GM23338 (cell line): ENCODE measurements around the gene CCDC194. TPM values are rescaled to one million over a fixed set of nuclear protein-coding genes. Genes with fewer than 3 reads are reported as not detected.

Experiments used
- ATAC-seq: fragments of 200-7000 bp; cut with Tn5 transposase; 3 replicates; pipeline ENCODE4 v1.9.1; 2020
- DNase-seq: peaks from one replicate; pipeline ENCODE4 v3.0.0-alpha.2; 2015; ENCODE audit warnings: low spot score
- H2AFZ ChIP-seq: fragments of 200-600 bp; sonication (generic); 2 replicates; pipeline ENCODE4 v1.8.0; 2016; ENCODE audit warnings: antibody characterized with exemption, mild to moderate bottlenecking, moderate library complexity
- H3F3A ChIP-seq: fragments of 200-600 bp; sonication (generic); replicated peaks from 2 replicates; pipeline ENCODE4 v1.8.0; 2017; ENCODE audit warnings: antibody characterized with exemption, mixed run types, low read depth
- H3K27ac ChIP-seq: fragments of 200-600 bp; sonication (generic); 2 replicates; pipeline ENCODE4 v1.6.1; 2016; ENCODE audit warnings: low read depth
- H3K27me3 ChIP-seq: fragments of 200-600 bp; sonication (generic); 2 replicates; pipeline ENCODE4 v1.8.0; 2016; ENCODE audit warnings: mild to moderate bottlenecking, mixed run types, moderate library complexity; ENCODE audit not compliant: insufficient read depth
- H3K36me3 ChIP-seq: fragments of 200-600 bp; sonication (generic); 2 replicates; pipeline ENCODE4 v1.8.0; 2016; ENCODE audit warnings: mild to moderate bottlenecking; ENCODE audit not compliant: insufficient read depth
- H3K4me1 ChIP-seq: fragments of 200-600 bp; sonication (generic); 2 replicates; pipeline ENCODE4 v1.8.0; 2016; ENCODE audit warnings: mild to moderate bottlenecking, moderate library complexity; ENCODE audit not compliant: insufficient read depth
- H3K4me2 ChIP-seq: fragments of 200-600 bp; sonication (generic); 2 replicates; pipeline ENCODE4 v1.7.1; 2017; ENCODE audit warnings: mixed run types
- H3K4me3 ChIP-seq: fragments of 200-600 bp; sonication (generic); 2 replicates; pipeline ENCODE4 v1.6.1; 2016; ENCODE audit warnings: mixed run types
- H3K79me2 ChIP-seq: fragments of 200-600 bp; sonication (generic); replicated peaks from 2 replicates; pipeline ENCODE4 v1.8.0; 2017; ENCODE audit warnings: mild to moderate bottlenecking; ENCODE audit not compliant: insufficient read depth
- H3K9me2 ChIP-seq: fragments of 200-600 bp; sonication (generic); 2 replicates; pipeline ENCODE4 v1.8.0; 2017; ENCODE audit not compliant: insufficient read depth
- H4K20me1 ChIP-seq: fragments of 200-600 bp; sonication (generic); replicated peaks from 2 replicates; pipeline ENCODE4 v1.8.0; 2017; ENCODE audit warnings: mild to moderate bottlenecking; ENCODE audit not compliant: insufficient read depth
- H3K27ac Mint-ChIP-seq: 2 replicates; pipeline ENCODE4 v1.8.0; 2020; ENCODE audit warnings: inconsistent platforms, mild to moderate bottlenecking, moderate library complexity, mixed read lengths
- H3K27me3 Mint-ChIP-seq: 3 replicates; pipeline ENCODE4 v1.8.0; 2022; ENCODE audit warnings: low read depth, mild to moderate bottlenecking, moderate library complexity, mixed read lengths, inconsistent platforms; ENCODE audit not compliant: insufficient read depth, poor library complexity
- H3K36me3 Mint-ChIP-seq: 3 replicates; pipeline ENCODE4 v1.8.0; 2021; ENCODE audit warnings: low read depth, mild to moderate bottlenecking, inconsistent platforms, moderate library complexity, mixed read lengths
- H3K4me1 Mint-ChIP-seq: 3 replicates; pipeline ENCODE4 v1.8.0; 2020; ENCODE audit warnings: mild to moderate bottlenecking, inconsistent platforms, mixed read lengths
- H3K4me3 Mint-ChIP-seq: 3 replicates; pipeline ENCODE4 v1.8.0; 2021; ENCODE audit warnings: moderate library complexity, mild to moderate bottlenecking, inconsistent platforms, mixed read lengths
- H3K9me3 Mint-ChIP-seq: 3 replicates; pipeline ENCODE4 v1.8.0; 2020; ENCODE audit warnings: moderate library complexity, mild to moderate bottlenecking, inconsistent platforms, mixed read lengths
- CREB1 ChIP-seq: fragments of 250-450 bp; sonication (Bioruptor Pico); IDR thresholded peaks from 2 replicates; pipeline ENCODE4 v1.5.0; 2020; ENCODE audit warnings: low read depth, mild to moderate bottlenecking, moderate library complexity
- EZH2 ChIP-seq: fragments of 200-600 bp; sonication (generic); IDR thresholded peaks from one replicate; pipeline ENCODE4 v1.8.0; 2017; ENCODE audit warnings: antibody characterized with exemption, mild to moderate bottlenecking, low read depth; ENCODE audit not compliant: unreplicated experiment
- EZH2phosphoT487 ChIP-seq: fragments of 200-600 bp; sonication (generic); IDR thresholded peaks from one replicate; pipeline ENCODE4 v1.8.1; 2018; ENCODE audit warnings: antibody characterized with exemption; ENCODE audit not compliant: unreplicated experiment
- NANOG ChIP-seq: IDR thresholded peaks from 2 replicates; pipeline ENCODE4 v1.6.1; 2016; ENCODE audit warnings: antibody characterized with exemption, borderline replicate concordance
- POLR2AphosphoS5 ChIP-seq: IDR thresholded peaks from 2 replicates; pipeline ENCODE4 v1.6.1; 2016; ENCODE audit warnings: antibody characterized with exemption, low read depth
- STAT1 ChIP-seq: IDR thresholded peaks from one replicate; pipeline ENCODE4 v1.6.1; 2016; ENCODE audit warnings: antibody characterized with exemption; ENCODE audit not compliant: unreplicated experiment
- ZNF114 ChIP-seq: fragments of 250-450 bp; sonication (Bioruptor Pico); IDR thresholded peaks from 2 replicates; pipeline ENCODE4 v1.5.0; 2020; ENCODE audit warnings: mild to moderate bottlenecking, moderate library complexity
- ZNF331 ChIP-seq: fragments of 250-450 bp; sonication (Bioruptor Pico); IDR thresholded peaks from 2 replicates; pipeline ENCODE4 v1.5.0; 2020; ENCODE audit warnings: low read depth, mild to moderate bottlenecking, moderate library complexity
- polyA plus RNA-seq: library from polyadenylated mRNA; unstranded; fragments of >200 nt; fragmentation: Nextera tagmentation; extraction: Ambion mirVana; gene quantifications from 2 replicates; pipeline ENCODE4 v1.2.1, GENCODE V29; 2016
- total RNA-seq: library from RNA; depleted of rRNA; stranded (reverse); fragments of >200 nt; shearing (Covaris generic); gene quantifications from 2 replicates; pipeline ENCODE4 v1.2.3, GENCODE V29; 2014
- TF ChIP-seq, protein P1 (sequence below): fragments of 250-450 bp; sonication (Bioruptor Pico); IDR thresholded peaks from 2 replicates; pipeline ENCODE4 v1.5.0; 2020; ENCODE audit warnings: mild to moderate bottlenecking, moderate library complexity
- TF ChIP-seq, protein P2 (sequence below): IDR thresholded peaks from 2 replicates; pipeline ENCODE4 v1.6.1; 2016; ENCODE audit warnings: antibody characterized with exemption

Gene CCDC194
- total and polyA plus RNA-seq, 2 experiments from 2014 or later, result 0.49 TPM; not detected in 1

DNA sequence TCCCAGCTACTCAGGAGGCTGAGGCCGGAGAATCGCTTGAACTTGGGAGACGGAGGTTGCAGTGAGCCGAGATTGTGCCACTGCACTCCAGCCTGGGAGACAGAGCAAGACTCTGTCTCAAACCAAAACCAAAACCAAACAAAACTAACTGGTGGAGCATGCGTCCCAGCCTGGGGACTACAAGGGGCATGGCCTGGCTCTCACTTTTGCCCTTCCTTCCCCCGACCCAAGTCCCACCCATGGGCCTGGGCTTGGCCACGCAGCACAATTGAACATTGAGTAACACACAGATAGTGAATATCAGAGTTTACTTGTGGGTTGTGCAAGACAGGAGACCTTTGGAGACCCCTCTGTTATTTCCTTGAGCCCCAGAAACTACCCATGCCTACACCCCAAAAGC lies 41.2 kb upstream of the CCDC194 start:
- Mint-ChIP-seq H3K4me3 (no peak overlapping the region), H3K4me1 (no peaks in the 10 kb centered on the region)

More for the DNA sequence above, 41.2 kb upstream of the CCDC194 start:
- Histone ChIP-seq H4K20me1 (no peaks in the 10 kb centered on the region), H3K79me2 (no peaks in the 10 kb centered on the region), H3K4me3 (no peak overlapping the region), H3K9me2 (no peaks in the 10 kb centered on the region), H3K4me1 (no peaks in the 10 kb centered on the region), H2AFZ (no peak overlapping the region), H3F3A (no peaks in the 10 kb centered on the region), H3K36me3 (no peaks in the 10 kb centered on the region), H3K4me2 (no peak overlapping the region), H3K27me3 (no peaks in the 10 kb centered on the region), H3K27ac (no peak overlapping the region)
- H3K9me3 Mint-ChIP-seq, result no peaks in the 10 kb centered on the region; the same call in 2 of the 3 replicates
- TF ChIP-seq EZH2 (no peak), CREB1 (CRISPR knock-in tag) (no peak), POLR2AphosphoS5 (no peak), STAT1 (no peak), NANOG (no peak), EZH2phosphoT487 (no peak), ZNF114 (CRISPR knock-in tag) (no peak), ZNF331 (no peak)
- TF ChIP-seq, protein P1, sequence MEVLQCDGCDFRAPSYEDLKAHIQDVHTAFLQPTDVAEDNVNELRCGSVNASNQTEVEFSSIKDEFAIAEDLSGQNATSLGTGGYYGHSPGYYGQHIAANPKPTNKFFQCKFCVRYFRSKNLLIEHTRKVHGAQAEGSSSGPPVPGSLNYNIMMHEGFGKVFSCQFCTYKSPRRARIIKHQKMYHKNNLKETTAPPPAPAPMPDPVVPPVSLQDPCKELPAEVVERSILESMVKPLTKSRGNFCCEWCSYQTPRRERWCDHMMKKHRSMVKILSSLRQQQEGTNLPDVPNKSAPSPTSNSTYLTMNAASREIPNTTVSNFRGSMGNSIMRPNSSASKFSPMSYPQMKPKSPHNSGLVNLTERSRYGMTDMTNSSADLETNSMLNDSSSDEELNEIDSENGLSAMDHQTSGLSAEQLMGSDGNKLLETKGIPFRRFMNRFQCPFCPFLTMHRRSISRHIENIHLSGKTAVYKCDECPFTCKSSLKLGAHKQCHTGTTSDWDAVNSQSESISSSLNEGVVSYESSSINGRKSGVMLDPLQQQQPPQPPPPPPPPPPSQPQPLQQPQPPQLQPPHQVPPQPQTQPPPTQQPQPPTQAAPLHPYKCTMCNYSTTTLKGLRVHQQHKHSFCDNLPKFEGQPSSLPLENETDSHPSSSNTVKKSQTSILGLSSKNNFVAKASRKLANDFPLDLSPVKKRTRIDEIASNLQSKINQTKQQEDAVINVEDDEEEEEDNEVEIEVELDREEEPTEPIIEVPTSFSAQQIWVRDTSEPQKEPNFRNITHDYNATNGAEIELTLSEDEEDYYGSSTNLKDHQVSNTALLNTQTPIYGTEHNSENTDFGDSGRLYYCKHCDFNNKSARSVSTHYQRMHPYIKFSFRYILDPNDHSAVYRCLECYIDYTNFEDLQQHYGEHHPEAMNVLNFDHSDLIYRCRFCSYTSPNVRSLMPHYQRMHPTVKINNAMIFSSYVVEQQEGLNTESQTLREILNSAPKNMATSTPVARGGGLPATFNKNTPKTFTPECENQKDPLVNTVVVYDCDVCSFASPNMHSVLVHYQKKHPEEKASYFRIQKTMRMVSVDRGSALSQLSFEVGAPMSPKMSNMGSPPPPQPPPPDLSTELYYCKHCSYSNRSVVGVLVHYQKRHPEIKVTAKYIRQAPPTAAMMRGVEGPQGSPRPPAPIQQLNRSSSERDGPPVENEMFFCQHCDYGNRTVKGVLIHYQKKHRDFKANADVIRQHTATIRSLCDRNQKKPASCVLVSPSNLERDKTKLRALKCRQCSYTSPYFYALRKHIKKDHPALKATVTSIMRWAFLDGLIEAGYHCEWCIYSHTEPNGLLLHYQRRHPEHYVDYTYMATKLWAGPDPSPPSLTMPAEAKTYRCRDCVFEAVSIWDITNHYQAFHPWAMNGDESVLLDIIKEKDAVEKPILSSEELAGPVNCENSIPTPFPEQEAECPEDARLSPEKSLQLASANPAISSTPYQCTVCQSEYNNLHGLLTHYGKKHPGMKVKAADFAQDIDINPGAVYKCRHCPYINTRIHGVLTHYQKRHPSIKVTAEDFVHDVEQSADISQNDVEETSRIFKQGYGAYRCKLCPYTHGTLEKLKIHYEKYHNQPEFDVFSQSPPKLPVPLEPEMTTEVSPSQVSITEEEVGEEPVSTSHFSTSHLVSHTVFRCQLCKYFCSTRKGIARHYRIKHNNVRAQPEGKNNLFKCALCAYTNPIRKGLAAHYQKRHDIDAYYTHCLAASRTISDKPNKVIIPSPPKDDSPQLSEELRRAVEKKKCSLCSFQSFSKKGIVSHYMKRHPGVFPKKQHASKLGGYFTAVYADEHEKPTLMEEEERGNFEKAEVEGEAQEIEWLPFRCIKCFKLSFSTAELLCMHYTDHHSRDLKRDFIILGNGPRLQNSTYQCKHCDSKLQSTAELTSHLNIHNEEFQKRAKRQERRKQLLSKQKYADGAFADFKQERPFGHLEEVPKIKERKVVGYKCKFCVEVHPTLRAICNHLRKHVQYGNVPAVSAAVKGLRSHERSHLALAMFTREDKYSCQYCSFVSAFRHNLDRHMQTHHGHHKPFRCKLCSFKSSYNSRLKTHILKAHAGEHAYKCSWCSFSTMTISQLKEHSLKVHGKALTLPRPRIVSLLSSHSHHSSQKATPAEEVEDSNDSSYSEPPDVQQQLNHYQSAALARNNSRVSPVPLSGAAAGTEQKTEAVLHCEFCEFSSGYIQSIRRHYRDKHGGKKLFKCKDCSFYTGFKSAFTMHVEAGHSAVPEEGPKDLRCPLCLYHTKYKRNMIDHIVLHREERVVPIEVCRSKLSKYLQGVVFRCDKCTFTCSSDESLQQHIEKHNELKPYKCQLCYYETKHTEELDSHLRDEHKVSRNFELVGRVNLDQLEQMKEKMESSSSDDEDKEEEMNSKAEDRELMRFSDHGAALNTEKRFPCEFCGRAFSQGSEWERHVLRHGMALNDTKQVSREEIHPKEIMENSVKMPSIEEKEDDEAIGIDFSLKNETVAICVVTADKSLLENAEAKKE (CRISPR knock-in tag), result no peak
- TF ChIP-seq, protein P2, sequence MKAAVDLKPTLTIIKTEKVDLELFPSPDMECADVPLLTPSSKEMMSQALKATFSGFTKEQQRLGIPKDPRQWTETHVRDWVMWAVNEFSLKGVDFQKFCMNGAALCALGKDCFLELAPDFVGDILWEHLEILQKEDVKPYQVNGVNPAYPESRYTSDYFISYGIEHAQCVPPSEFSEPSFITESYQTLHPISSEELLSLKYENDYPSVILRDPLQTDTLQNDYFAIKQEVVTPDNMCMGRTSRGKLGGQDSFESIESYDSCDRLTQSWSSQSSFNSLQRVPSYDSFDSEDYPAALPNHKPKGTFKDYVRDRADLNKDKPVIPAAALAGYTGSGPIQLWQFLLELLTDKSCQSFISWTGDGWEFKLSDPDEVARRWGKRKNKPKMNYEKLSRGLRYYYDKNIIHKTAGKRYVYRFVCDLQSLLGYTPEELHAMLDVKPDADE, result no peak
- peaks cover 11% of the 10 kb centered on the region for H3K27me3 Mint-ChIP-seq
- no peaks in the 10 kb centered on the region for H3K36me3 Mint-ChIP-seq
- no peak for DNase-seq
- ATAC-seq, result no peak
- H3K27ac Mint-ChIP-seq, result no peak overlapping the region
